Neutrophil (primary cell): Measurements from ENCODE around the gene WDR48.

Experiments used
- H3K27ac ChIP-seq: fragments of 200-600 bp; sonication (generic); 2 replicates; pipeline ENCODE4 v1.5.1; 2016; ENCODE audit warnings: mild to moderate bottlenecking, moderate library complexity
- H3K27me3 ChIP-seq: fragments of 200-600 bp; sonication (generic); 2 replicates; pipeline ENCODE4 v1.6.0; 2016; ENCODE audit warnings: mild to moderate bottlenecking
- H3K36me3 ChIP-seq: fragments of 200-600 bp; sonication (generic); 2 replicates; pipeline ENCODE4 v1.5.1; 2017
- H3K4me1 ChIP-seq, 2 experiments: fragments of 200-600 bp in 1 of 2; sonication (generic) in 1 of 2; 1 replicate in 1 of 2; 2 replicates in 1 of 2; pipeline versions ENCODE4 v1.5.1 to v1.6.1; 2013 to 2016; ENCODE audit warnings: low read depth in 1 of 2, low read length in 1 of 2, mild to moderate bottlenecking in 1 of 2, moderate library complexity in 1 of 2; ENCODE audit not compliant: control insufficient read depth in 1 of 2, insufficient read depth in 1 of 2
- H3K4me3 ChIP-seq, 2 experiments: fragments of 200-600 bp in 1 of 2; sonication (generic) in 1 of 2; 1 replicate in 1 of 2; 2 replicates in 1 of 2; pipeline ENCODE4 v1.5.1; 2013 to 2016; ENCODE audit warnings: low read depth in 1 of 2, low read length in 1 of 2, mild to moderate bottlenecking in 1 of 2, moderate library complexity in 1 of 2
- H3K9me3 ChIP-seq: fragments of 200-600 bp; sonication (generic); 2 replicates; pipeline ENCODE4 v1.5.1; 2016
- TF ChIP-seq, protein P1 (sequence below): fragments of 200-600 bp; sonication (generic); IDR thresholded peaks from 2 replicates; pipeline ENCODE4 v1.5.1; 2016; ENCODE audit warnings: antibody characterized with exemption

The WDR48 gene

DNA sequence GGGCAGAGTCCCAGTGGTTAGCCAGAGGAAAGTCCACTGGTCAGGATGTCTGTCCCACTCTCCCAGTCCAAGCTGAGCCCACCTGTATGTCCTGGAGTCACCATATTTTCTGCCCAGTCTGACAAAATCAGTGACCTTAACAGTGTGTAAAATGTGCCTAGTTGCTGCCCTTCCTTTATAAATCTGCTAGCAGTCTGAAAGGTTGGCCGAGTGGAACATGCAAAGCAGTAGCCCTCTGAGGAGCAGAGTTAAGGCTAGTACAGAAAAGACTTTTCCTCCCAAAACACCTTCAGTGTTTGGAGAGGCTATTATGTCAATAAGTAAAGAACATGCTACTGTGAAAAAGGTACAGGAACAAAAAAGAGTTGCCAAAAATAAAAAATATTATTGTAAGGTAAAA is 71.0 kb downstream of the WDR48 start:
- Histone ChIP-seq H3K27me3 (no peaks in the 10 kb centered on the region), H3K4me1 (peaks cover 0 to 9% of the 10 kb centered on the region in 2 experiments), H3K27ac (no peak overlapping the region), H3K4me3 (no peak overlapping the region), H3K36me3 (no peaks in the 10 kb centered on the region), H3K9me3 (no peaks in the 10 kb centered on the region)
- TF ChIP-seq, protein P1, sequence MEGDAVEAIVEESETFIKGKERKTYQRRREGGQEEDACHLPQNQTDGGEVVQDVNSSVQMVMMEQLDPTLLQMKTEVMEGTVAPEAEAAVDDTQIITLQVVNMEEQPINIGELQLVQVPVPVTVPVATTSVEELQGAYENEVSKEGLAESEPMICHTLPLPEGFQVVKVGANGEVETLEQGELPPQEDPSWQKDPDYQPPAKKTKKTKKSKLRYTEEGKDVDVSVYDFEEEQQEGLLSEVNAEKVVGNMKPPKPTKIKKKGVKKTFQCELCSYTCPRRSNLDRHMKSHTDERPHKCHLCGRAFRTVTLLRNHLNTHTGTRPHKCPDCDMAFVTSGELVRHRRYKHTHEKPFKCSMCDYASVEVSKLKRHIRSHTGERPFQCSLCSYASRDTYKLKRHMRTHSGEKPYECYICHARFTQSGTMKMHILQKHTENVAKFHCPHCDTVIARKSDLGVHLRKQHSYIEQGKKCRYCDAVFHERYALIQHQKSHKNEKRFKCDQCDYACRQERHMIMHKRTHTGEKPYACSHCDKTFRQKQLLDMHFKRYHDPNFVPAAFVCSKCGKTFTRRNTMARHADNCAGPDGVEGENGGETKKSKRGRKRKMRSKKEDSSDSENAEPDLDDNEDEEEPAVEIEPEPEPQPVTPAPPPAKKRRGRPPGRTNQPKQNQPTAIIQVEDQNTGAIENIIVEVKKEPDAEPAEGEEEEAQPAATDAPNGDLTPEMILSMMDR, result no peak

DNA sequence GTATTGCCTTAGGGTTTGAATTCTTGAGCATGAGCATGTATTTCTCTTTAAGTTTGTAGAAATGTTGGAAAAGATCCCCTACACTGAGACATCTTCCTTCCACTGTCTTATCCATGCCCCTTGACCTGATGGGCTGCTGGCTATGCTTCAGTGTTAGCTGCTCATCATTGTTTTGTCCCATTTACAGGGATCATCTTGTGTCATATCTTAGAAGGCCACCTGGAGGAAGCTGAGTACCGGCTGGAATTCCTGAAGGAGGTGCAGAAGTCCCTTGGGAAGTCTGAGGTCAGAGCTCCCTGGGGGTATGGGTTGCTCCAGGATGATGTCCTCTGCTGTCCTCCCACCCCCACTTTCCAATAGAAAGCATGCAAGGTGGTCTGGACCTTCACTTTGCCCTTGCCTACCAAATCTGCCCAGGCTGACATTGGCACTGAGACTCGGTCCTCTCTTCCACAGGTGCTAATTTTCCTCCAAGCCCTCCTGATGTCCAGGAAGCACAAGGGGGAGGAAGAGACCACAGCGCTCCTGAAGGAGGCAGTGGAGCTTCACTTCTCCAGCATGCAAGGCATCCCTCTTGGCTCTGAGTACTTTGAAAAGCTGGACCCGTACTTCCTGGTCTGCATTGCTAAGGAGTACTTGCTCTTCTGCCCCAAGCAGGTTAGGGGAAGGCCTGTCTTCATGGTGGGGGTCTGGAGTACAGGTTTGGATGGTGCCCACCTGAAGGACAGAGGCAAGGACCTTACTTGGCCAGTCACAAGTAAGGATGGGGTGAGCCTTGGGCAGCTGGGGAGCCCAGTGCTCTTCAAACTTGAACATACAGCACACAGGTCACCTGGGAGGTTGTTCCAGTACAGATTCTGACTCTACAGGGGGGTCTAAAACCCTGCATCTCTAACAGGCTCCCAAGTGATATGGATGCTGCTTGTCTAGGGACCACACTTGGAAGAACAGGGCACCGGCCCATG is 73.3 kb downstream of the WDR48 start:
- Histone ChIP-seq H3K9me3 (no peaks in the 10 kb centered on the region), H3K27me3 (no peaks in the 10 kb centered on the region), H3K4me1 (peaks cover 0 to 9% of the 10 kb centered on the region in 2 experiments), H3K36me3 (no peaks in the 10 kb centered on the region), H3K4me3 (no peak overlapping the region), H3K27ac (no peak overlapping the region)
- TF ChIP-seq, protein P1, result no peak

DNA sequence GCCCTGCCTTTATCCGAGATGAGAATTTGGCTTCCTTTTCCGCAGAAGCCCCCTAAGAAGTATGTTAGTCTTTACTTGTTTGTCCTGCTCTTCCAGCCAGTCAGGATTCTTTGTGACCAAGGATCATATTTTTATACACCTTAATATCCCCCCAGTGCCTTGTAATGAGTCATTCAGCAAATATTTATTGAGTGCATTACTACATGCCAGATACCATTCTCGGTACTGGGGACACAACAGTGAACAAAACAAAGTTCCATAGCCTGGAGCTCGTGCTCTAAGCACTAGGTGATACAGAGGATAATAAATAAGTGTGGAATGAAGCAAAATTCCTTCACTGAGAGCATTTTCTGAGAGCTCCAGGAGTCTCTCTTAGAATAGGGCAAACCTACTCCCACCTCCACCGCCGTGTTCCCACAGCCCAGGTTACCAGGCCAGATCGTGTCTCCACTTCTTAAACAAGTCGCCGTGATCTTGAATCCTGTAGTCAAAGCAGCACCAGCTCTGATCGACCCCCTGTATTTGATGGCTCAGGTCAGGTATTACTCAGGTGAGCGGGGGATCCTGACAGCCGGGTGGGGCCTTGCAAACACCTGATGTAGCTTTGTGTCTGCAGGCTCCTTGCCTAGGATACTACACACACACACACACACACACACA is 74.2 kb downstream of the WDR48 start:
- no peaks in the 10 kb centered on the region for H3K9me3 ChIP-seq
- no peak overlapping the region for H3K4me3 ChIP-seq
- H3K27me3 ChIP-seq, result no peaks in the 10 kb centered on the region
- no peak overlapping the region for H3K27ac ChIP-seq
- no peaks in the 10 kb centered on the region for H3K36me3 ChIP-seq
- H3K4me1 ChIP-seq, result peaks cover 0 to 9% of the 10 kb centered on the region in 2 experiments
- TF ChIP-seq, protein P1, result no peak

DNA sequence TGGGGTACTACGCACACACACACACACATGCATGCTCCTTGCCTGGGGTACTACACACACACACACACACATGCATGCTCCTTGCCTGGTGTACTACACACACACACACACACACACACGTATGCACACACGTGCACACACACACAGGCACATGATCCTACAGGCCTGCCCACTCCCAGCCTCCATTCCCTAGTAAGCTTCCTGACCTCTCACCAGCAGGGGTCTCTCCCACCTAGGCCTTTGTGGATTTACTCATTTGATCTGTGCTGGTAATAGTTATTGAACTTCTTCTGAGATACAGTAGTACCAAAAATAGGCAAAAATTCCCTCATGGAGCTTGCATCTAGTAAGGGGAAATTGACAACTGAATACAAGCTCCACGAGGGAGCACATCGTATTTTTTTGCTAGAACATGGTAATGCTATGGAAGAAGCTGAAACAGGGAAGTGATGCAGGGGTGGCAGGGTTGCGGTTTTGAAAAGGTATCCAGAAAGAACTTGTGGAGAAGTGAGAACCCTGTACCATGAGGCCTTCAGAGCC is 74.8 kb downstream of the WDR48 start:
- no peak overlapping the region for H3K4me3 ChIP-seq
- TF ChIP-seq, protein P1, result no peak
- H3K36me3 ChIP-seq, result no peaks in the 10 kb centered on the region
- H3K9me3 ChIP-seq, result no peaks in the 10 kb centered on the region
- peak overlapping the region; percentile 15 for H3K27ac ChIP-seq
- no peaks in the 10 kb centered on the region for H3K27me3 ChIP-seq
- H3K4me1 ChIP-seq, result peaks cover 0 to 9% of the 10 kb centered on the region in 2 experiments

DNA sequence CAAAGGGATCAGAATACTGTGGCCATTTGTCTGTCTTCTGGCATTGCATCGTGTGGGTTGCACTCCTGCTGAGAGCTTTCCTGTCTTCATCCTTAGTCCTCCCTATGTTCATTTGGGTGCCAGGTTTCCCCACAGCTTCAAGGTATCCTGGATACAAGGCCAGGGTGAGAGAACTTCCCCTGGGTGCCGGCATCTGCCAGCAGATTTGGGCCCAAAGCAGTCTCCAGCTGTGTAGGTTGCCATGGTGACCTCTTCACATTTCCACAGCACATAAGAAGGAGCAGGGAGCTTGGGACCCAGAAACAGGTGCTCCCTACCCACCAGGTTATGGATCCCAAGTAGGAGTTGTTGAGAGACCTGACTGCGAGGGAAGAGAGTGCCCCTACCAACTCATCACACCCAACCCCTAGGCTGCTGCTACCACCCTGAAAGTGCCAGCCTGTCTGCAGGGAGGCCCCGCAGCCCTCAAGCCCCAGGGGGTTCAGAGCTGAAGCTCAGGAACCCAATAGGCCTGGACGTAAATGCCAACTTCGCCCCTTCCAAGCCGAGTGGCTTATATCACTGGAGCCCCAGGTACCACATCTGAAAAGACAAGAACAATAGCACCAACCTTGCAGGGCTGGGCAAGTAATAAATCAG is 75.6 kb downstream of the WDR48 start:
- Histone ChIP-seq H3K27me3 (no peaks in the 10 kb centered on the region), H3K27ac (peak overlapping the region; percentile 15), H3K36me3 (no peaks in the 10 kb centered on the region), H3K9me3 (no peaks in the 10 kb centered on the region), H3K4me1 (peaks cover 0 to 9% of the 10 kb centered on the region in 2 experiments), H3K4me3 (no peak overlapping the region)
- TF ChIP-seq, protein P1, result no peak
